GM10248 (cell line): Measurements from ENCODE around the gene LIMA1.
"Not testable (repeated sequence)": the region's sequence is repeated elsewhere in the genome, so short reads cannot be mapped to it uniquely, and the experiment has no call there.

Experiments used
- CTCF ChIA-PET: fragments of 300-600 bp; sonication (Branson Sonifier 250); formaldehyde crosslinking; extraction: SDS; loops from one replicate; lab custom pipeline; 2021; ENCODE audit warnings: antibody characterized with exemption; lab: Yijun Ruan, JAX
- POLR2A ChIA-PET: fragments of 350-650 bp; sonication (Branson Sonifier 250); formaldehyde crosslinking; extraction: SDS; loops from one replicate; lab custom pipeline; 2020; ENCODE audit warnings: antibody characterized with exemption; lab: Yijun Ruan, JAX
- DNase-seq: peaks from one replicate; pipeline ENCODE4 v3.0.0; 2012; ENCODE audit errors: extremely low spot score
- TF ChIP-seq, protein P1 (sequence below): IDR thresholded peaks from 2 replicates; pipeline ENCODE4 v1.5.1; 2012; ENCODE audit warnings: mild to moderate bottlenecking, low read depth; ENCODE audit errors: extremely low read depth, missing control alignments, control extremely low read depth

The LIMA1 gene

DNA sequence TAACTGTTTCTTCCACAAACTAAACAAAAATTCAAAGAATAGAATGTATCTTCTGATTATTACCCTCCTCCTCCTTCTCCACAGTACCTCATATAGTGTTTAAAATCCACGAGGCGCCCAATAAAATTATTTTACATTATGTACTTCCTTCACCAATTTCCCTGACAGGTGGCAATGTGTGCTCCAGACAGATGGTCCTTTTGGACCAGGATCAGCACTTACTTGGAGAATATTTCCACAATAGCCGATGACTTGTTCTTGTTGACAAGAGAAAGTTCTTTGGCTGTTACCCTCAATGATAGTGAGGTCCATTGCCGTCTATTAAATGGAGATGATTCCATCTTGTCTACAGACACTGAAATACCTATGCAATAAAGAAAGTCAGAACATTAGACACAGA, 34.9 kb downstream of the LIMA1 start:
- ChIA-PET CTCF (interaction anchor here (1.3 to 2.7 kb wide), 2 partner anchors 26 to 27 kb away, joined by 5 to 10 read pairs; no protein-coding TSS in a partner anchor), POLR2A (no interaction called here)
- no peak for DNase-seq
- TF ChIP-seq, protein P1, sequence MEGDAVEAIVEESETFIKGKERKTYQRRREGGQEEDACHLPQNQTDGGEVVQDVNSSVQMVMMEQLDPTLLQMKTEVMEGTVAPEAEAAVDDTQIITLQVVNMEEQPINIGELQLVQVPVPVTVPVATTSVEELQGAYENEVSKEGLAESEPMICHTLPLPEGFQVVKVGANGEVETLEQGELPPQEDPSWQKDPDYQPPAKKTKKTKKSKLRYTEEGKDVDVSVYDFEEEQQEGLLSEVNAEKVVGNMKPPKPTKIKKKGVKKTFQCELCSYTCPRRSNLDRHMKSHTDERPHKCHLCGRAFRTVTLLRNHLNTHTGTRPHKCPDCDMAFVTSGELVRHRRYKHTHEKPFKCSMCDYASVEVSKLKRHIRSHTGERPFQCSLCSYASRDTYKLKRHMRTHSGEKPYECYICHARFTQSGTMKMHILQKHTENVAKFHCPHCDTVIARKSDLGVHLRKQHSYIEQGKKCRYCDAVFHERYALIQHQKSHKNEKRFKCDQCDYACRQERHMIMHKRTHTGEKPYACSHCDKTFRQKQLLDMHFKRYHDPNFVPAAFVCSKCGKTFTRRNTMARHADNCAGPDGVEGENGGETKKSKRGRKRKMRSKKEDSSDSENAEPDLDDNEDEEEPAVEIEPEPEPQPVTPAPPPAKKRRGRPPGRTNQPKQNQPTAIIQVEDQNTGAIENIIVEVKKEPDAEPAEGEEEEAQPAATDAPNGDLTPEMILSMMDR: no peak

DNA sequence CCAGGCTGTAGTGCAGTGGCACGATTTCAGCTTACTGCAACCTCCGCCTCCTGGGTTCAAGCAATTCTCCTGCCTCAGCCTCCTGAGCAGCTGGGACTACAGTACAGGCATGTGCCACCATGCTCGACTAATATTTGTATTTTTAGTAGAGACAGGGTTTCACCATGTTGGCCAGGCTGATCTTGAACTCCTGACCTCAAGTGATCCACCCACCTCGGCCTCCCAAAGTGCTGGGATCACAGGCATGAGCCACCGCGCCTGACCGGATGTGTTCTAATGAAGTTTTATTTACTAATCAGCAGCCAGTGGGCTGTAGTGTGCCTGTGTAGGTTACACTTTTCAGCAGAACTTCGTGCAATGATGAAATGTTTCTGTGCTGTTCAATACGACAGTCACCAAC, 35.7 kb downstream of the LIMA1 start:
- DNase-seq, POLR2A ChIA-PET: not testable (repeated sequence)
- CTCF ChIA-PET: interaction anchor here (1.3 to 2.7 kb wide), 4 partner anchors 11 to 43 kb away, joined by 3 to 10 read pairs (median 7); partner anchors contain the start of gene LIMA1

DNA sequence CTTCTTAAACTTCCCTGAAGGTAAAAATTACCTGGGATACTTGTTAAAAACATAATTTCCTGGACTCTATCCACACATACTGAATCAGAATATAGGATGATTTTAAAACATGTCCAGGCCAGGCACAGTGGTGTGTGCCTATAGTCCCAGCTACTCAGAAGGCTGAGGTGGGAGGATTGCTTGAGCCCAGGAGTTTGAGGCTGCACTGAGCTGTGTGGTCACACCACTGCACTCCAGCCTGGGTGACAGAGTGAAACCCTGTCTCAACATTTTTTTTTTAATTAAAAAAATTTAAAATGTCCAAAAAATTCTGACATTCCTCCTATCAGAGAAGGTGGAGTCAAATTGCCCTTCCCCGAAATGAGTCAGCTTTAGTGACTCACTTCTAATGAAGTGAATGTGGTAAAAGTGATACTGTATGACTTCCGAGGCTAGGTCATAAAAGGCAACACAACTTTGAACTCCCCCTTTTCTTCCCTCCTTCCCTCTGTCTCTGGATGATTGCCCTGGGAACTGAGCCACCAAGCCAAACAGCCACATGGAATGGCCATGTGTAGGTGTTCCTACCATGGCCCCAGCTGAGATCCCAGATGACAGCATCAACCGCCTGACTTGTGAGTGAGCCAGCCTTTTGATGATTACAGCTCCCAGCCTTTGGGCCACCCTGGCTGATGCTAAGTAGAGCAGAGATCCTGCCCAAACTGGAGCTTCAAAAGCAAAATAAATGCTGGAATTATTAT, 36.3 kb downstream of the LIMA1 start:
- CTCF ChIA-PET: interaction anchor here (1.1 to 2.7 kb wide), 5 partner anchors 12 to 135 kb away, joined by 3 to 10 read pairs (median 4); partner anchors contain the start of genes COX14 and LIMA1
- TF ChIP-seq, protein P1: no peak
- DNase-seq: peak; percentile 51
- POLR2A ChIA-PET: no interaction called here

DNA sequence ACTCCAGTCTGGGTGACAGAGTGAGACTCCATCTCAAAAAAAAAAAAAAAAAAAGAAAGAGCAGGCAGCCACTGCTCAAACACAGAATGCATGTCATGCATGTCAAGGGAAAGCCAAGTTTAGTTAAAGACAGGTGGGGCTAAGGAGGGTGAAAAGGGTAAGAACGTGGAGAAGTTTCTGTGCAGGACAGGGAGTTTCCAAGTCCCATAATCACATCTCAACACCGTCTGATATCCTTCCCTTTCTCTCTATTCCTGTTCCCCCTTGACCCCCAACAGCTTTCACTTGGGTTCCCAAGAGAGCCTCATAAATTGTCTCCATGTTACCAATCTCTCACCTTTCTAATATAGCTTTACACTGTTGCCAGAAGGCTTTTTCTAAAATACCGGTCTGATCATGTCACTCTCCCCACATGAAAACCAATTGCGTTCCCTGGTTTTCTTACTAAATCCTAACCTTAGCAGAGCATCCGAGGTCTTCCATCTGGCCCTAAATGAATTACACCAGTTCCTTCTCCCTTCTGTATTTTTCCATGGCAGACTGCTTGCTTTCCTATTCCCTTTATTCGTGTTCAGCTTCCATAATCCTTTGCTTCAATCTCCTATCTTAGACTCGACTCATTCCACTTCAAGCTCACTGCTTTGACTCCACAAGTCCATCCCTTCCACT, 37.0 kb downstream of the LIMA1 start:
- CTCF ChIA-PET: interaction anchor here (0.6 to 2.7 kb wide), 6 partner anchors 13 to 135 kb away, joined by 3 to 10 read pairs (median 4); partner anchors contain the start of genes COX14 and LIMA1
- TF ChIP-seq, protein P1: no peak
- POLR2A ChIA-PET: no interaction called here
- no peak for DNase-seq

DNA sequence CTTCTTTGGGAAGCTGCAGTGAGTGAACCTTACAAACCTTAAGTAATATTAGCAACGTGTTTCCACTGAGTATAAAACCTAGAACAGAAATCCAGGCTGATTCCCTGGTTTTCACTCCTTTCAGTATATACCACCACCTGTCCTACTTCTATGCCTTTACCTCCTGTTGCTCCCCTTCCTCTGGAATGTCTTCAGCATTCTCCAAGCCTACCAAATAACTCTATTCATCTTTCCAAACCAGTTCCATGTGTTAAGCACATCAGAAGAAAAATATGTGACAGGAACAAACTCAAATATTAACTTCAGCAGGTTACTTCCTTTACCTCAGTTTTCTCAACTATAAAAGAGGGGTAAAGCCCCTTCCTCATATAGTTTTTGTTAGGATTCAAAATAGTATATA, 39.8 kb downstream of the LIMA1 start:
- TF ChIP-seq, protein P1: no peak
- CTCF ChIA-PET: interaction anchor here (1.0 to 2.1 kb wide), 6 partner anchors 9 to 32 kb away, joined by 3 to 6 read pairs (median 6); no protein-coding TSS in a partner anchor
- POLR2A ChIA-PET: no interaction called here
- no peak for DNase-seq

DNA sequence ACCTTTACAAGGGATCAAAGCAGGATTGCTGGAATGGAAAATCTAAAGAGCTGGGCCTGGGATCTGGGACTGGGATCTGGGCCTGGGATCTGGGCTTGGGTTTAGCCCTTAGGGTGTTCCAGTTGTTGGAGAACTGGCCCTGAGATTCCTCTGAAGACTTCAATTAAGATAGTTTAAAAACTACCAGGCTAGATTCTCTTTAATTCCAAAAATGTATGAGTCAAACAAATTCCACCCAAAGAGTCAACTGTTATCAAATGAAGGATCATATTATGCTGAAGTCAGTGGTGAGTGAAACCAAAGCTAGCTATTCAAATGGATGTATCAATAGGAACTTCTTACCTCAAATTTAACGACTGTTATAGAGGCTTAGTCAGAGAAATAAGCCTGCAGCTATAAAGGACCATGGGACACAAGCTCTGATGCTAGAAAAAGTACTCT, 40.5 kb downstream of the LIMA1 start:
- no peak for DNase-seq
- POLR2A ChIA-PET: interaction anchor here (0.6 kb wide), 2 partner anchors 115 to 977 kb away, joined by 3 to 4 read pairs; no protein-coding TSS in a partner anchor
- CTCF ChIA-PET: interaction anchor here (1.0 to 2.1 kb wide), 6 partner anchors 10 to 32 kb away, joined by 3 to 6 read pairs (median 6); no protein-coding TSS in a partner anchor
- TF ChIP-seq, protein P1: no peak
